K562 (cell line): ENCODE results near the gene CITED1. TPM values are rescaled to one million over a fixed set of nuclear protein-coding genes. Genes with fewer than 3 reads are reported as not detected.

Source experiments
- CREBBP ChIP-seq: IDR thresholded peaks from one replicate; pipeline ENCODE4 v1.6.1; 2012; ENCODE audit warnings: low read depth, mild to moderate bottlenecking, control low read depth, inconsistent platforms, low read length
- HEY1 ChIP-seq: fragments of 250-450 bp; sonication (Bioruptor Pico); IDR thresholded peaks from 2 replicates; pipeline ENCODE4 v1.5.0; 2020; ENCODE audit warnings: mild to moderate bottlenecking, moderate library complexity, borderline replicate concordance
- ILK ChIP-seq: fragments of 450-650 bp; IDR thresholded peaks from 2 replicates; pipeline ENCODE4 v1.6.1; 2016; ENCODE audit warnings: missing genetic modification characterization, low read depth, mild to moderate bottlenecking, missing compliant biosample characterization, moderate library complexity, borderline replicate concordance
- MBD2 ChIP-seq: sonication (generic); IDR thresholded peaks from 2 replicates; pipeline ENCODE4 v1.6.1; 2016; ENCODE audit warnings: low read depth, borderline replicate concordance
- RAD51 ChIP-seq: fragments of 450-650 bp; IDR thresholded peaks from 2 replicates; pipeline ENCODE4 v1.7.1; 2016; ENCODE audit warnings: low read depth, mild to moderate bottlenecking, borderline replicate concordance
- RFX7 ChIP-seq: fragments of 250-450 bp; sonication (Bioruptor Pico); IDR thresholded peaks from 2 replicates; pipeline ENCODE4 v1.5.1; 2021; ENCODE audit warnings: mild to moderate bottlenecking
- STAT5A ChIP-seq: IDR thresholded peaks from 2 replicates; pipeline ENCODE4 v1.6.1; 2012; ENCODE audit warnings: low read length, inconsistent platforms, borderline replicate concordance
- ZNF518B ChIP-seq: fragments of 250-450 bp; sonication (Bioruptor Pico); IDR thresholded peaks from 2 replicates; pipeline ENCODE4 v1.5.0; 2021; ENCODE audit warnings: mild to moderate bottlenecking, moderate library complexity
- polyA plus RNA-seq, 8 experiments: library from polyadenylated mRNA; depleted of rRNA in 4 of 8; stranded (reverse) in 5 of 8; unstranded in 3 of 8; fragments of >200 nt; fragmentation: Nextera tagmentation in 2 of 8; fragmentation: Illumina TruSeq in 1 of 8; extraction: Ambion mirVana in 2 of 8; extraction: Trizol in 1 of 8; gene quantifications; 2 replicates each; pipeline versions ENCODE4 v1.2.1 to v1.2.3, GENCODE V29; 2011 to 2014; ENCODE audit warnings: inconsistent platforms in 1 of 8, missing spikeins in 1 of 8
- total RNA-seq, 7 experiments: library from RNA; depleted of rRNA in 6 of 7; stranded (reverse); fragments of >200 nt in 6 of 7; fragmentation: Illumina TruSeq in 2 of 7; extraction: Trizol in 2 of 7; gene quantifications; 2 replicates each; pipeline versions ENCODE4 v1.2.1 to v1.2.3, GENCODE V29; 2011 to 2021; ENCODE audit warnings: low replicate concordance in 1 of 7
- TF ChIP-seq, protein P1 (sequence below): sonication (generic); formaldehyde crosslinking; IDR thresholded peaks from 2 replicates; pipeline ENCODE4 v1.8.1; 2022; ENCODE audit warnings: missing genetic modification reagents

CITED1 gene
- total and polyA plus RNA-seq, 9 of the 15 experiments (the other 6 are each of a cell fraction or from before 2014, with no cell fraction given) = 0.56 to 5.8 (median 4.2) TPM

DNA sequence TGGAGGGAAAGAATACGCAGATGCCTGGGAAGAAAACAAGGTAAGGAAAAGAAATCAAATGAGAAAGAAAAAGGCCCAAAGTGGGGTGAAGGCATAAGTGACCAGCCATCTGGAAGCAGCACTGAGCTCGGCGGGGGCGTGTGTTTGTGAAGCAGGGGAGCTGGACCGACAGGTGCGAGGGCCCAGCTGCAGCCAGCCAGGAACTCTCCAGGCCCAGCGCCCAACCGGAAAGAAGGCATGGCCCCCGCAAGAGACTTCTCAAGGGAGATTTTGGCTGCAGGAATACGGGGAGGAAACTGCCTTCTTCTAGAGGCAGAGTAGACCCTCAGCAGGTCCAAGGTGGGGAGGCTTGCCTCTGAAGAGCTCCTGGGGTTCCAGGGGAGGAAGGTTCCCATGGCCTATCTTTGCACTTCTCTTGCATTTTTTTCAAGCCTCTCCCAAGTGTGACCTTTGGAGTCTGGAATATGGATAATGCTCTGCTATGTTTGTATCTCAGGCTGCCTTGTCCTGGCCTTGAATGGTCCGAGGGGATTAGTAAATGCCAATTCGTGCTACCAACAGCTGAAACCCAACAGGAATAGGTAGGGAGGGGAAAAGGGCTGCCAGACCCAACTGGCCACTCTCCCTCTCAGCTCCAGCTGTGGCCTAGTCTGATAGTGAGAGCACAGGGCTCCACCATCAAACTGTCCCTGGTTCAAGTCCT lies 10.8 kb upstream of the CITED1 start (continued):
- TF ChIP-seq MBD2 (no peak), ZNF518B (CRISPR knock-in tag) (no peak), ILK (tag) (no peak), STAT5A (no peak), RAD51 (no peak), CREBBP (no peak), HEY1 (CRISPR knock-in tag) (no peak), RFX7 (no peak)
- TF ChIP-seq, protein P1, sequence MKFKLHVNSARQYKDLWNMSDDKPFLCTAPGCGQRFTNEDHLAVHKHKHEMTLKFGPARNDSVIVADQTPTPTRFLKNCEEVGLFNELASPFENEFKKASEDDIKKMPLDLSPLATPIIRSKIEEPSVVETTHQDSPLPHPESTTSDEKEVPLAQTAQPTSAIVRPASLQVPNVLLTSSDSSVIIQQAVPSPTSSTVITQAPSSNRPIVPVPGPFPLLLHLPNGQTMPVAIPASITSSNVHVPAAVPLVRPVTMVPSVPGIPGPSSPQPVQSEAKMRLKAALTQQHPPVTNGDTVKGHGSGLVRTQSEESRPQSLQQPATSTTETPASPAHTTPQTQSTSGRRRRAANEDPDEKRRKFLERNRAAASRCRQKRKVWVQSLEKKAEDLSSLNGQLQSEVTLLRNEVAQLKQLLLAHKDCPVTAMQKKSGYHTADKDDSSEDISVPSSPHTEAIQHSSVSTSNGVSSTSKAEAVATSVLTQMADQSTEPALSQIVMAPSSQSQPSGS (CRISPR knock-in tag) = no peak
